Ascending aorta (tissue), 2 donors: ENCODE results near the gene TAPBPL. TPM values are rescaled to one million over a fixed set of nuclear protein-coding genes. Genes with fewer than 3 reads are reported as not detected.
"Not testable (repeated sequence)": the region's sequence is repeated elsewhere in the genome, so short reads cannot be mapped to it uniquely, and the experiment has no call there.

Experiments
- DNase-seq, 2 donors: peaks; one replicate each; pipeline ENCODE4 v3.0.0-alpha.2; 2019; ENCODE audit warnings: low spot score in 2 of 2
- H3K27ac ChIP-seq, 2 donors: fragments of 200-600 bp; sonication (generic); one replicate each; pipeline ENCODE4 v1.5.1; 2016 to 2017; ENCODE audit warnings: mild to moderate bottlenecking in 1 of 2
- H3K27me3 ChIP-seq: fragments of 200-600 bp; sonication (generic); one replicate; pipeline ENCODE4 v1.5.1; 2017
- H3K36me3 ChIP-seq, 2 donors: fragments of 200-600 bp; sonication (generic); one replicate each; pipeline ENCODE4 v1.5.1; 2016
- H3K4me1 ChIP-seq, 2 donors: fragments of 200-600 bp; sonication (generic); one replicate each; pipeline ENCODE4 v1.5.1; 2016 to 2017; ENCODE audit warnings: mild to moderate bottlenecking in 1 of 2
- H3K4me3 ChIP-seq, 2 donors: fragments of 200-600 bp; sonication (generic); one replicate each; pipeline ENCODE4 v1.5.1; 2016 to 2017; ENCODE audit warnings: mild to moderate bottlenecking in 1 of 2
- H3K9me3 ChIP-seq, 2 donors: fragments of 200-600 bp; sonication (generic); one replicate each; pipeline ENCODE4 v1.5.1; 2016
- intact Hi-C: fragments of 100-400 bp; cut with DNase I; formaldehyde crosslinking; loops from one replicate; pipeline ENCODE4 v1.15.1; 2023
- total RNA-seq: library from RNA; depleted of rRNA; stranded (reverse); fragments of >200 nt; gene quantifications from one replicate; pipeline ENCODE4 v1.1.0, GENCODE V29; 2016
- TF ChIP-seq, protein P1 (sequence below), 3 experiments: fragments of 200-600 bp in 2 of 3; fragments of 450-650 bp in 1 of 3; sonication (generic) in 2 of 3; IDR thresholded peaks; one replicate each; pipeline ENCODE4 v1.5.1; 2016 to 2019; ENCODE audit warnings: antibody characterized with exemption in 3 of 3, mild to moderate bottlenecking in 1 of 3, moderate library complexity in 1 of 3

The TAPBPL gene
- total RNA-seq, 1 donor from 2014 or later = 16.8 TPM

GRCh38 chr12:6470375-6471163, 18.7 kb downstream of the TAPBPL start, which contains the start of gene VAMP1:
VAMP1 (minus strand) TSS chr12:6470677; CDS start chr12:6470531, 146 bp downstream.
- Histone ChIP-seq H3K4me1 (peaks cover 0 to 20% of the 10 kb centered on the region in 2 donors), H3K4me3 (peak within 1 kb of the TSS; percentile 79 to 91), H3K36me3 (peaks cover 6 to 7% of the 10 kb centered on the region in 2 donors), H3K9me3 (no peaks in the 10 kb centered on the region), H3K27me3 (no peaks in the 10 kb centered on the region), H3K27ac (peak within 1 kb of the TSS; percentile 68 to 86)
- TF ChIP-seq, protein P1, sequence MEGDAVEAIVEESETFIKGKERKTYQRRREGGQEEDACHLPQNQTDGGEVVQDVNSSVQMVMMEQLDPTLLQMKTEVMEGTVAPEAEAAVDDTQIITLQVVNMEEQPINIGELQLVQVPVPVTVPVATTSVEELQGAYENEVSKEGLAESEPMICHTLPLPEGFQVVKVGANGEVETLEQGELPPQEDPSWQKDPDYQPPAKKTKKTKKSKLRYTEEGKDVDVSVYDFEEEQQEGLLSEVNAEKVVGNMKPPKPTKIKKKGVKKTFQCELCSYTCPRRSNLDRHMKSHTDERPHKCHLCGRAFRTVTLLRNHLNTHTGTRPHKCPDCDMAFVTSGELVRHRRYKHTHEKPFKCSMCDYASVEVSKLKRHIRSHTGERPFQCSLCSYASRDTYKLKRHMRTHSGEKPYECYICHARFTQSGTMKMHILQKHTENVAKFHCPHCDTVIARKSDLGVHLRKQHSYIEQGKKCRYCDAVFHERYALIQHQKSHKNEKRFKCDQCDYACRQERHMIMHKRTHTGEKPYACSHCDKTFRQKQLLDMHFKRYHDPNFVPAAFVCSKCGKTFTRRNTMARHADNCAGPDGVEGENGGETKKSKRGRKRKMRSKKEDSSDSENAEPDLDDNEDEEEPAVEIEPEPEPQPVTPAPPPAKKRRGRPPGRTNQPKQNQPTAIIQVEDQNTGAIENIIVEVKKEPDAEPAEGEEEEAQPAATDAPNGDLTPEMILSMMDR (IDR thresholded peaks at IDR 0.05) = peak in 1 of 3 experiments; percentile 11
- intact Hi-C loops = loop anchor here (1.0 to 5.0 kb wide), 4 partner anchors 23 to 133 kb away; partner anchors contain the start of genes GAPDH and MRPL51
- peak; percentile 90 to 99 for DNase-seq

DNA sequence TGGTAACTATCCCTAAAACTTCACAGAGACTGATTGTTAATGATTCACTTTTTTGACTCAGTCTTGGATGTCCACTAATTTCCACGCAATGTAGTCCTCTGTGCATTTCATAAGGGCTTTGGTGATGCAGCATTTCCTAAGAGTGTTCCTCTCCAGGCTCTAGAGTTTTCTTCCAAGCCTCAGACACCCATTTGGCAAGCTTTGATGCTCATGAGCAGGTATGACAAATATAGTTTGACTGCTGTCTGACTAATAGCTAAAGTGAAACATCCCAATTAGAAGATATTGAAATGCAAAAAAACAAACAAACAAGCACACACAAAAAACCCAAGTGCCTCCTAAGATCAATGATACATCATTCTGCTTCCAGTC, 20.1 kb downstream of the TAPBPL start:
- no peaks in the 10 kb centered on the region for H3K9me3 ChIP-seq
- intact Hi-C loops = loop anchor here (2.0 to 5.0 kb wide), 2 partner anchors 41 to 135 kb away; no protein-coding TSS in a partner anchor
- TF ChIP-seq, protein P1 (IDR thresholded peaks at IDR 0.05) = no peak
- no peaks in the 10 kb centered on the region for H3K27me3 ChIP-seq
- no peaks in the 10 kb centered on the region for H3K36me3 ChIP-seq
- peaks cover 0 to 20% of the 10 kb centered on the region in 2 donors for H3K4me1 ChIP-seq
- no peak overlapping the region for H3K4me3 ChIP-seq
- DNase-seq = no peak
- no peak overlapping the region for H3K27ac ChIP-seq

DNA sequence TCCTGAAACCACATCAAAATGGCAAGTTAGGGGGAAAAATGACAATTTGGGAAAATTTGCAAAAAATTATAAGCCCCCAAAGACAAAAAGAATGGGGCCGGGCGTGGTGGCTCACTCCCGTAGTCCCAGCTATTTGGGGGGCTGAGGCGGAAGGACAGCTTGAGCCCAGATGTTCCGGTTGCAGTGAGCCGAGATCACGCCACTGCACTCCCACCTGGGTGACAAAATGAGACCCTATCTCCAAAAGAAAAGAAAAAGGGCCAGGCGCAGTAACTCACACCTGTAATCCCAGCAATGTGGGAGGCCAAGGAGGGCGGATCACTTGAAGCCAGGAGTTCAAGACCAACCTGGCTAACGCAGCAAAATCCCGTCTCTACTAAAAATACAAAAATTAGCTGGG, 20.6 kb downstream of the TAPBPL start:
- no peak for DNase-seq
- TF ChIP-seq, protein P1 (IDR thresholded peaks at IDR 0.05) = no peak
- Histone ChIP-seq H3K4me3 (no peak overlapping the region), H3K27ac (no peak overlapping the region), H3K27me3 (no peaks in the 10 kb centered on the region), H3K36me3 (no peaks in the 10 kb centered on the region), H3K4me1 (peaks cover 0 to 20% of the 10 kb centered on the region in 2 donors), H3K9me3 (no peaks in the 10 kb centered on the region)
- intact Hi-C loops = loop anchor here (5.0 kb wide), 1 partner anchor 135 kb away; no protein-coding TSS in a partner anchor

- intact Hi-C loops, H3K4me1 ChIP-seq: not testable (repeated sequence)
These were observed 23.6 kb downstream of the TAPBPL start for GRCh38 chr12:6475233-6475975.

GRCh38 chr12:6476489-6476888, 24.6 kb downstream of the TAPBPL start:
- Histone ChIP-seq H3K36me3 (no peaks in the 10 kb centered on the region), H3K4me3 (no peak overlapping the region), H3K9me3 (no peaks in the 10 kb centered on the region), H3K27me3 (no peaks in the 10 kb centered on the region), H3K27ac (no peak overlapping the region), H3K4me1 (no peaks in the 10 kb centered on the region)
- intact Hi-C loops = no loop called here
- no peak for DNase-seq
- TF ChIP-seq, protein P1 (IDR thresholded peaks at IDR 0.05) = no peak

More at GRCh38 chr12:6475233-6475975, 23.6 kb downstream of the TAPBPL start:
- not testable (repeated sequence) for H3K9me3 ChIP-seq, H3K36me3 ChIP-seq, DNase-seq, H3K4me3 ChIP-seq, H3K27ac ChIP-seq, H3K27me3 ChIP-seq

GRCh38 chr12:6477601-6478377, 25.9 kb downstream of the TAPBPL start:
- H3K36me3 ChIP-seq, H3K4me1 ChIP-seq, H3K27me3 ChIP-seq, H3K9me3 ChIP-seq, intact Hi-C loops, H3K4me3 ChIP-seq, DNase-seq, H3K27ac ChIP-seq: not testable (repeated sequence)
